ENCODE data around the gene CHURC1.

CHURC1 gene

DNA sequence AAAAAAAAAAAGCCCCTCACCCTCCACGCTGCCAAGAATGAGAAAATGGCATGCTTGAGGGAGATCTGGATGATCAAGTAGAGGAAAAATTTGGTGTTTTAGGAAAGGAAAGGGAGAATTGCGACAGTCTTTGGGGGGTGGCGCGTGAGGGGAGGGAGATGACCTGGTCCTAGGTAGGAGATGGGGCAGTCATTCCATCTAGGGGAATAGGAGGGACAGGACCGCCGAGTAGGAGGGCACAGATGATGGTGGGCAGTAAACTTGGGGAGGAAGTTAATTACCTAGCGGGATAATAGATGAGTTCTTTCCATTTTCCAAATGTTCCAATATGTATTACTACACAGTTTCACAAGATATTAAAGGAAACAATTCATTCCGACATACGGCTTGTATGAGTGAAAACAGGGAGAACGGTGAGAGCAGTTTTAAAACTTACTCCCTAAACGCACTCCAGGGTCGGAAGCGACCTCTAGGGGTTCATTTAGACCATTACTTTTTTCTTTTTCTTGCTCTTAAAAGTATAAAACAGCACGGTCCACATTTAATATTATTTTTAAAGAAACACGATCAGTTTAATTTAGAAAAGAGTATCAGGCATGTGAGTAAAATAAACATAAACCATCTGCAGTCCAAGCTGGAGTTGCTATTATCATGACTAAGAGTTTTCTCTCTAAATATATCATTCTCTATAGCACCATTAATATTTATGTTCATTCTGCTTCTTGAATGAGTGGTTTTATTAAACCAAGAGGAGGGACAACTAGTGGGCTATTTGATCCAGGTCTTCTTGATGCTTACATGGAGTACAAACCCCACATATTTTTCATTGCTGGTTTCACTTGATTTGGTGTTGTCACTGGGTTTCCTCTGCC, 69.4 kb downstream of the CHURC1 start:
- CTCF ChIA-PET = interaction anchor here (1.1 to 6.0 kb wide), 2 partner anchors 15 to 160 kb away, joined by 5 to 28 read pairs; no protein-coding TSS in a partner anchor
- Mint-ChIP-seq H3K27ac (no peak overlapping the region), H3K36me3 (peaks cover 3% of the 10 kb centered on the region), H3K4me3 (peak overlapping the region; percentile 57), H3K4me1 (peaks cover 29% of the 10 kb centered on the region), H3K9me3 (no peaks in the 10 kb centered on the region), H3K27me3 (peaks cover 37% of the 10 kb centered on the region)
- peak; percentile 55 for DNase-seq

Data from activated naive CD4-positive, alpha-beta T cell treated with anti-CD3 and anti-CD28 coated beads, Interleukin-2, amount 10 ng/mL, durations not matched to agents 7 days and 5 days (primary cell).